ENCODE measurements around the gene CCDC24. TPM values are rescaled to one million over a fixed set of nuclear protein-coding genes. Genes with fewer than 3 reads are reported as not detected.

The CCDC24 gene
- total and polyA plus RNA-seq, 4 donors, result 5.4 to 25.6 (median 15.3) TPM

DNA sequence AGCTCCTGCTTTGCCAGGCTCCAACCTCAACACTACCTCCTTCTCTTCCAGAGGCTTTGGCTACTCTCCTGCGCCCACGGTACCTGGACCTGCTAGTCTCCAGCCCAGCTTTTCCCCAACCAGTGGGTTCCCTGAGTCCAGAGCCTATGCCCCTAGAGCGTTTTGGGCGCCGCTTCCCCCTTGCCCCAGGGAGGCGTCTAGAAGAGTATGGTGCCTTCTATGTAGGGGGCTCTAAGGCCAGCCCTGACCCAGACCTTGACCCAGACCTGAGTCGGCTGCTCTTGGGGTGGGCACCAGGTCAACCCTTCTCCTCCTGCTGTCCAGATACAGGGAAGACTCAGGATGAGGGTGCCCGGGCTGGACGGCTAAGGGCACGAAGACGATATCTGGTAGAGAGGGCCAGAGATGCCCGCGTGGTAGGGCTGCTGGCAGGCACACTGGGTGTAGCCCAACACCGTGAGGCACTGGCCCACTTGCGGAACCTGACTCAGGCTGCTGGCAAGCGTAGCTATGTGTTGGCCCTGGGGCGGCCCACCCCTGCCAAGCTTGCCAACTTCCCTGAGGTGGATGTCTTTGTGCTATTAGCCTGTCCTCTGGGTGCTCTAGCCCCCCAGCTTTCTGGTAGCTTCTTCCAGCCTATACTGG is 19.9 kb upstream of the CCDC24 start:
- WGBS (ENCODE audit: insufficient coverage), result 96% methylated on average over 16 of the region's 17 CpGs
- peaks cover 37% of the 10 kb centered on the region for H3K4me1 ChIP-seq (ENCODE audit: control insufficient read depth, insufficient read depth, low read length)
- H3K4me3 ChIP-seq (ENCODE audit: low read depth, low read length), result no peak overlapping the region
- DNase-seq (ENCODE audit: low read depth in 4 of 6, low spot score in 6 of 6), result no peak
- H3K36me3 ChIP-seq (ENCODE audit: control insufficient read depth, insufficient read depth, low read length), result peaks cover 40% of the 10 kb centered on the region
- no peak overlapping the region for H3K27ac ChIP-seq (ENCODE audit: low read depth, low read length)
- no peaks in the 10 kb centered on the region for H3K27me3 ChIP-seq (ENCODE audit: control insufficient read depth, insufficient read depth, low read length)
- H3K9me3 ChIP-seq (ENCODE audit: control insufficient read depth, insufficient read depth, low read length), result no peaks in the 10 kb centered on the region

GRCh38 chr1:43973981-43974442 is 17.4 kb upstream of the CCDC24 start:
- no peaks in the 10 kb centered on the region for H3K9me3 ChIP-seq (ENCODE audit: control insufficient read depth, insufficient read depth, low read length)
- WGBS (ENCODE audit: insufficient coverage), result 37% methylated on average over 9 of the region's 9 CpGs
- peaks cover 44% of the 10 kb centered on the region for H3K36me3 ChIP-seq (ENCODE audit: control insufficient read depth, insufficient read depth, low read length)
- peak overlapping the region; percentile 90 for H3K4me3 ChIP-seq (ENCODE audit: low read depth, low read length)
- DNase-seq (ENCODE audit: low read depth in 4 of 6, low spot score in 6 of 6), result no peak
- peak overlapping the region; percentile 86 for H3K27ac ChIP-seq (ENCODE audit: low read depth, low read length)
- H3K4me1 ChIP-seq (ENCODE audit: control insufficient read depth, insufficient read depth, low read length), result peaks cover 58% of the 10 kb centered on the region
- no peaks in the 10 kb centered on the region for H3K27me3 ChIP-seq (ENCODE audit: control insufficient read depth, insufficient read depth, low read length)

GRCh38 chr1:43974443-43975248 is 16.8 kb upstream of the CCDC24 start, which contains the start of gene ATP6V0B:
TSS of gene ATP6V0B (plus strand) at chr1:43974960. CDS start at chr1:43975041, 81 bp downstream.
- peak within 1 kb of the TSS; percentile 86 for H3K27ac ChIP-seq (ENCODE audit: low read depth, low read length)
- no peaks in the 10 kb centered on the region for H3K27me3 ChIP-seq (ENCODE audit: control insufficient read depth, insufficient read depth, low read length)
- peak; percentile 78 to 98 (median 90) for DNase-seq (ENCODE audit: low read depth in 4 of 6, low spot score in 6 of 6)
- peaks cover 56% of the 10 kb centered on the region for H3K4me1 ChIP-seq (ENCODE audit: control insufficient read depth, insufficient read depth, low read length)
- H3K4me3 ChIP-seq (ENCODE audit: low read depth, low read length), result peak within 1 kb of the TSS; percentile 90
- under 1% methylated on average over 93 of the region's 93 CpGs for WGBS (ENCODE audit: insufficient coverage)
- H3K9me3 ChIP-seq (ENCODE audit: control insufficient read depth, insufficient read depth, low read length), result no peaks in the 10 kb centered on the region
- H3K36me3 ChIP-seq (ENCODE audit: control insufficient read depth, insufficient read depth, low read length), result peaks cover 44% of the 10 kb centered on the region

DNA sequence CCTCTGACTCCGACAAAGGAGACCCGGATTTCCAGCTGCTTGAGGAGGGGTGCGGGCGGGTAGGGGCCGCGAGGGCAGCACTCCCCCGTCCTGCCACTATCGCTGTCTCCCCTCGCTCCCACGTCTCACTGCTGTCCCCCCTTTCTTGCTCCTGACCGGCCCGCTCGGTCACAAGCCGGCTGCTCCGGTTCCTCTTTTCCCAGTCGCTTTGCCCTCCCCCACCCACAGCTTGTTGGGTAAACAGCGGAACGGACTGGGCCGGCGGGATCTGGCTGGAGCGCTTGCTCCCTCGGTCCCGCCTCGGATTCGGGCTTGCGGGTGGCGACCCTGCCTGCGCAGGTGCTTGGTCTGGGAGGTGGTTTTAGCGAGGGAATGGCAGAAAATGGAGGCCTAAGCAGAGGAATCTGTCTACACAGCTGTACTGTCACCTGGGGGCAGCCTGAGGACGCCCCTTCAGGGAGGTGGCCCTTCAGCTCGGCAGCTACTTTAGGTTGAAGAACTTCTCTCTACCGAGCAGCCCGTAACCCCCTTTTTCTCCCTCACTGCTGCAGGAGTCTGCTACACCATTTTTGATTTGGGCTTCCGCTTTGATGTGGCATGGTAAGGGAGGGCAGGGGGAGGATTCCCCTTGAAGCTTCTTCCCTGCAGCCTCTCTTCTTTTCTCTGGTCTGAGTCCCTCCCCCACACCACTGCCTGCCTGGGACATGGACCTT is 16.0 kb upstream of the CCDC24 start:
- WGBS (ENCODE audit: insufficient coverage), result under 1% methylated on average over 30 of the region's 34 CpGs

GRCh38 chr1:43976045-43976444 is 15.4 kb upstream of the CCDC24 start:
- Histone ChIP-seq H3K27ac (ENCODE audit: low read depth, low read length) (no peak overlapping the region), H3K4me1 (ENCODE audit: control insufficient read depth, insufficient read depth, low read length) (peaks cover 58% of the 10 kb centered on the region), H3K36me3 (ENCODE audit: control insufficient read depth, insufficient read depth, low read length) (peaks cover 44% of the 10 kb centered on the region), H3K27me3 (ENCODE audit: control insufficient read depth, insufficient read depth, low read length) (no peaks in the 10 kb centered on the region), H3K4me3 (ENCODE audit: low read depth, low read length) (peak overlapping the region; percentile 90), H3K9me3 (ENCODE audit: control insufficient read depth, insufficient read depth, low read length) (no peaks in the 10 kb centered on the region)
- no peak for DNase-seq (ENCODE audit: low read depth in 4 of 6, low spot score in 6 of 6)
- 92% methylated on average over 2 of the region's 4 CpGs for WGBS (ENCODE audit: insufficient coverage)

More for the DNA sequence above, 16.0 kb upstream of the CCDC24 start:
- H3K27me3 ChIP-seq (ENCODE audit: control insufficient read depth, insufficient read depth, low read length), result no peaks in the 10 kb centered on the region
- peaks cover 59% of the 10 kb centered on the region for H3K4me1 ChIP-seq (ENCODE audit: control insufficient read depth, insufficient read depth, low read length)
- peak overlapping the region; percentile 90 for H3K4me3 ChIP-seq (ENCODE audit: low read depth, low read length)
- DNase-seq (ENCODE audit: low read depth in 4 of 6, low spot score in 6 of 6), result peak in 2 of 6 donors; percentile 26 to 49
- peak overlapping the region; percentile 86 for H3K27ac ChIP-seq (ENCODE audit: low read depth, low read length)
- no peaks in the 10 kb centered on the region for H3K9me3 ChIP-seq (ENCODE audit: control insufficient read depth, insufficient read depth, low read length)
- peaks cover 44% of the 10 kb centered on the region for H3K36me3 ChIP-seq (ENCODE audit: control insufficient read depth, insufficient read depth, low read length)

GRCh38 chr1:43976890-43977289 is 14.5 kb upstream of the CCDC24 start:
- 92% methylated on average over 8 of the region's 8 CpGs for WGBS (ENCODE audit: insufficient coverage)
- H3K4me1 ChIP-seq (ENCODE audit: control insufficient read depth, insufficient read depth, low read length), result peaks cover 61% of the 10 kb centered on the region
- H3K36me3 ChIP-seq (ENCODE audit: control insufficient read depth, insufficient read depth, low read length), result peaks cover 44% of the 10 kb centered on the region
- no peaks in the 10 kb centered on the region for H3K27me3 ChIP-seq (ENCODE audit: control insufficient read depth, insufficient read depth, low read length)
- H3K4me3 ChIP-seq (ENCODE audit: low read depth, low read length), result no peak overlapping the region
- DNase-seq (ENCODE audit: low read depth in 4 of 6, low spot score in 6 of 6), result no peak
- no peaks in the 10 kb centered on the region for H3K9me3 ChIP-seq (ENCODE audit: control insufficient read depth, insufficient read depth, low read length)
- no peak overlapping the region for H3K27ac ChIP-seq (ENCODE audit: low read depth, low read length)

- 95% methylated on average over 3 of the region's 9 CpGs for WGBS (ENCODE audit: insufficient coverage)
- peaks cover 44% of the 10 kb centered on the region for H3K36me3 ChIP-seq (ENCODE audit: control insufficient read depth, insufficient read depth, low read length)
- no peak overlapping the region for H3K27ac ChIP-seq (ENCODE audit: low read depth, low read length)
- no peaks in the 10 kb centered on the region for H3K27me3 ChIP-seq (ENCODE audit: control insufficient read depth, insufficient read depth, low read length)
- H3K4me1 ChIP-seq (ENCODE audit: control insufficient read depth, insufficient read depth, low read length), result peaks cover 69% of the 10 kb centered on the region
- no peak overlapping the region for H3K4me3 ChIP-seq (ENCODE audit: low read depth, low read length)
- no peaks in the 10 kb centered on the region for H3K9me3 ChIP-seq (ENCODE audit: control insufficient read depth, insufficient read depth, low read length)
- no peak for DNase-seq (ENCODE audit: low read depth in 4 of 6, low spot score in 6 of 6)
Measured at GRCh38 chr1:43977376-43978263, 13.8 kb upstream of the CCDC24 start.

- 78% methylated on average over 4 of the region's 5 CpGs for WGBS (ENCODE audit: insufficient coverage)
- no peak for DNase-seq (ENCODE audit: low read depth in 4 of 6, low spot score in 6 of 6)
- Histone ChIP-seq H3K4me3 (ENCODE audit: low read depth, low read length) (peak overlapping the region; percentile 47), H3K27ac (ENCODE audit: low read depth, low read length) (no peak overlapping the region), H3K27me3 (ENCODE audit: control insufficient read depth, insufficient read depth, low read length) (no peaks in the 10 kb centered on the region), H3K36me3 (ENCODE audit: control insufficient read depth, insufficient read depth, low read length) (peaks cover 48% of the 10 kb centered on the region), H3K9me3 (ENCODE audit: control insufficient read depth, insufficient read depth, low read length) (no peaks in the 10 kb centered on the region), H3K4me1 (ENCODE audit: control insufficient read depth, insufficient read depth, low read length) (peaks cover 72% of the 10 kb centered on the region)
Measured at GRCh38 chr1:43978264-43978550, 13.2 kb upstream of the CCDC24 start.

Data from spinal cord (tissue), 10 donors.